Hepatocyte (in vitro differentiated cells): ENCODE results near the gene NDUFS1.

Experiments used
- EZH2 ChIP-seq: fragments of 200-600 bp; sonication (generic); IDR thresholded peaks from 2 replicates; pipeline ENCODE4 v1.6.1; 2016; ENCODE audit warnings: antibody characterized with exemption, mild to moderate bottlenecking, borderline replicate concordance
- EZH2phosphoT487 ChIP-seq: fragments of 200-600 bp; sonication (generic); IDR thresholded peaks from one replicate; pipeline ENCODE4 v1.6.1; 2018; ENCODE audit warnings: antibody characterized with exemption, mild to moderate bottlenecking, low read depth, moderate library complexity; ENCODE audit not compliant: unreplicated experiment, severe bottlenecking

DNA sequence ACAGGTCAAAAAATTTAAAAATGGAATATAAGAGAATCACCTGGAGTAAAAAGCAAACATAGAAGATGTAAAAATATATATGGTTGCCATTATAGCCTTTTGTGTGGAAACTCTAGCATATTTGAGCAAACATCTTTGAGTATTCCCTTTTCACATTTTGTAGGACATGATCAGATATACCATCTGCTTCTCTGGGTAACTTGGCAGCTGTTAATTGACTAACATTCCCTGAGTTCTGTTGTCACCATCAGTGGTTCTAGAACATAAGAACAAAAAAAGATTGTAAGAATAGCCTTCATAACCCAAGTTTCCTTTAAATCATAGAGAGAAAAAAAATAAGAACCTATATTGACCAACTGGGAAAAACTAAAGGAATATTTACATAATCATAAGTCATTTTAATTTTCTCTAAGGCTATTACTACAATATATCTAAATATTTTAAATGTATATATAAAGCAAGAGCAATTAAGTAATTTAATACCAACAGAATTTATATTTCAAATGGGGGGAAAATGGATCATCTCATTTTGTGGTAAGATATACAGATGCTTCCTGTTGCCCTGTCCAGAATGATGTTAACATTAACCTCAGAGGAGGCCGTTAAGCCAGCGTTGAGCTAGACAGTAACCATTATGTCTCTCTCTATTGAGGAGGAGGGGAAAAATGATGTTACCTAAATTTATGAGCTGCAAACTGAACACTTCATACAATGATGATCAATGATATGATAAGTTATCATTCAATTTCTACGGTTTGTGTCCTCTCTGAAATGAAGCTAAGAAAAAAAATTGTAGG lies 63.5 kb downstream of the NDUFS1 start:
- no peak for TF ChIP-seq EZH2phosphoT487
- no peak for TF ChIP-seq EZH2
